NCI-H2081 (cell line): ENCODE measurements around the gene CDH4.

Experiments used
- DNase-seq, 2 experiments: peaks; one replicate each; lab custom pipeline; 2025; lab: John Stamatoyannopoulos, UW

CDH4 gene

DNA sequence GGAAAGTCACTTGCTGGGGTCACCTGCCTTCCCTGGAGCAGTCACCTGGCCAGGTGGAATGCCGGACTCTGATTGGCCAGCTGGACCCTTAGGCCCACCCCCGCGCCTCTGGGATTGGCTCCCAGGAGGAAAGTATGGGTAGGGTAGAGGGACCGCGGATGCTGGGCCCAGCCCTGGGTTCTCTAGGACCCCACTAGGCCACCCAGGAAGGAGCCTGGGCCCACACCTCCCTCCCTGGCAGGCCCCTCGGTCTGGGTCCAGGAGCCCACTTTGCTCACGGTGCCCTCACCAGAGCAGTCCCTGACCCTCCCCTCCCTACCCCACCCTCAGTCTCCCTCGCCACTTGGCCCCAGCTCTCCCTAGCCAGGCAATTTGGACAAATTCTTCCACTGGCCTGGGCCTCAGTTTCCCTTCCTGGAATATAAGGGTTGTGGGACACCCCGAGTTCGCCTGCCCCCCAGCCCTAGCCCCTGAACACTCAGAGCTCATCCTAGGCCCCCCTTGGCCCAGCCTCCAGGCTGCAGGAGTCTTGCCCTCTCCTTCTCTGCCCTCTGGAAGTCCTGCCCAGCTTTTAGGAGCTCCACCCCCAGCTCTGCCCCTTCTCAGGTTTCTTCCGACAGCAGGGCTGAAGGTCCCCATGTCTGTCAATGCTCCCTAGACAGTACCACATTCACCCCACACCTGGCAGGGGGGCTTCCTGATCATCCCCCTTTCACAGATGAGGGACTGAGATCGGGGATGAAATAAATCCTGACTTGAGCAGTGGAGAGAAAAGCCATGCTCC is 514.0 kb downstream of the CDH4 start:
- DNase-seq, result no peak

DNA sequence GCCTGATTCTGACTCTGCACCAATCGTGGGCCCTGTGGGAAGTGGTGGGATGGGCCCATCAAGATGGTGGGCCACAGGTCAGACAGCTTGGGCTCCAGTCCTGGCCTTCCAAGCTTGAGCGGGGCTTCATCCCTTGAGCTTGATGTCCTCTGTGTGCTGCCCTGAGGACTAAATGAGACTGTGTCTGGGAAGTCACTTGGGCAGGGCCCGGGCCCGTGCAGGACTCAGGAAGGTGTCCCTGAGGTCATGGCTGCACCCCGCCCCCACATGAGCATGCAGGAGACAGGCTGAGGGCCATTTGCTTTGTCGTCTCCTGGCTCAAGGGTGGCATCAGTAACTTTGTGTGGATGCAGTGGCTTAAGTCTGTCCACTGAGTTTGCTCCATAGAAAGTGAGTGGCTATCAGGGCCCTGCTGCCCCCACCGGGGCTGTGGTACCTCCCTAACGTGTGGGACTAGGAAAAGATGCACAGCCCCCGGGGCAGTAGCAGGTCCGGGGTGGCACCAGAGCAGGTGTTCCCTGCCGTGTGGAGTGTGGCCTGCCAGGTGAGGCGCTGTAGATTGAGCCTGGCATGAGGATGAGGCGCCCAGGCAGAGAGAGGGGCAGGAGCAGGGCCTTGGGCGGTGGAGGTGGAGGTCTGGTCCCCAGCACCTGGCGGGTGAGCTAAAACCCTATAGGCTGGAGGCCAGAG is 515.0 kb downstream of the CDH4 start:
- DNase-seq, result no peak

DNA sequence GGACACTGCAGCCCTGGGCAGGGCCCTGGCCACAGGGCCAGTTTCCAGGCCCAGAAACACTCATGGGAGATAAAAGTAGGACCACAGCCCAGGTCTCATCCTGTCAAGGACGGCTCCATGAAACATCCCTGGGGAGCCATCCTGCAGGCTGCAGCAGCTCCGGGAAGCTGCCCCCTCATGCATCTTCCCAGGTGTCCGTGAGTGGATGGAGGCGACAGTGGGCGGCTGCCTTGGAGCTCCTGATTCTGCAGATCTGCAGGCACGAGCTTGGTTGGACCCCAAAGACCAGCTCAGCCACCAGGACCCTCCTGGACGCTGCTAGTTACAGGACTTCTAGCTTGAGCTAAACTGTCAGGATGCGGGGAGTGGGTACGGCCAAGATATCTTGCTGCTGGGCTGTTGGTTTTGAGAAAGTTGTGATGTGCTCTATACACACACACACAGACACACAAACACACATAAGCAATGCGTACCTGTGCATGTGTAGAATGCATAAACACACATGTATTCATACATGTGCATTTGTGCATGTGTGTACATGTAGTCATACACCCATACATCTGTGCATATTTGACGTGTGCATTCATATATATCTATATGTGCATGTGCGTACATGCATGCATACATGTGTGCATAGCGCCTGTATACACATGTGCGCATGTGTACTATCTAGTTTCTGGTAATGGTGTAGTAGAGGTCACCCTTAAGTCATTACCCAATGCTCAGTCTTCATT is 515.9 kb downstream of the CDH4 start:
- DNase-seq, result no peak

GRCh38 chr20:61768571-61769285 is 516.7 kb downstream of the CDH4 start:
- DNase-seq, result no peak

DNA sequence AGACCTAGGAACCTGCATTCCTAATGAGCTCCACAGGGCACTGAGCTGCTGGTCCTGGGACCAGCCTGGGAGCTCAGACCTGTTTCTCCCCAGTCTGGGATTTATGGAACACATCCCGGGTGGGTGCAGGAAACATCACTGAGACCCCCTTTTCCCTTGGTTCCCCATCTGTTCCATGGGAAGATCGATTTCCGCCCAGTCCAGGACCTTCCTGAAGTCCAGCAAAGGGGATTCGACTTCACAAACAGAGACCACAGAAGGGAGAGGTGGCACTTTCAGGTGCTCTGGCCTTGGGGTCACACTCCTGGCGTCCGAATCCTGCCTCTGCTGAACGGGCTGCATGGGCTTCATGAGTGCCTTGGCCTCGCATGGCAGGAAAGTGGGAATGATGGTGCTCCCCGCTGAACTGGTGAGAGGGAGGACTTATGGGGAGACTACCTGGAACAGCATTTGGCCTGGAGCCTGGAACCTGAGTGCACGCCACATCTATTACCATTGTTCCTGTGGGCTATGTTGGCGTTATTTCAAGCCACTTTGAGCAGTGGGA is 517.3 kb downstream of the CDH4 start:
- no peak for DNase-seq

DNA sequence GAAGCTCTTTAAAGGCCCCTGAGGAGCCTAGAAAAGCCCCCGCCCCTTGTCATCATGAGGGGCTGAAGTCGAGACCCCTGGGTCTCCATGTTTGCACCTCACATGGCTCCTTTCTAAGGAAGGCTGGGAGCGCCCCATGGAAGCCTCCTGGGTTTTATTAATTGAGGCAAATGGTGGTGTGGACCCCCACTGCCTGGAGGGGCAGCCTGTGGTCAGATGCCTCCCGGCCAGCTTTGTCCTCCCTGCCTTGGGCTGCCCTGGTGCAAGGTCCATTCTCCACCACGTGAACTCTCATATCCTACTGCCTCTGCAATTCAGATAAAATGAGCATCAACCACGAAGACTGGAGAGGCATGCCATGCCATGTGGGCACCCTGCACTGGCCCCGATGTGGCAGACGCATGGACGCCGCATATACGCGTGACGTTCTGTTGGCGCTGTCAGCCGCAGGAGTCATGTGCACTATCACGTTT is 518.1 kb downstream of the CDH4 start:
- no peak for DNase-seq

DNA sequence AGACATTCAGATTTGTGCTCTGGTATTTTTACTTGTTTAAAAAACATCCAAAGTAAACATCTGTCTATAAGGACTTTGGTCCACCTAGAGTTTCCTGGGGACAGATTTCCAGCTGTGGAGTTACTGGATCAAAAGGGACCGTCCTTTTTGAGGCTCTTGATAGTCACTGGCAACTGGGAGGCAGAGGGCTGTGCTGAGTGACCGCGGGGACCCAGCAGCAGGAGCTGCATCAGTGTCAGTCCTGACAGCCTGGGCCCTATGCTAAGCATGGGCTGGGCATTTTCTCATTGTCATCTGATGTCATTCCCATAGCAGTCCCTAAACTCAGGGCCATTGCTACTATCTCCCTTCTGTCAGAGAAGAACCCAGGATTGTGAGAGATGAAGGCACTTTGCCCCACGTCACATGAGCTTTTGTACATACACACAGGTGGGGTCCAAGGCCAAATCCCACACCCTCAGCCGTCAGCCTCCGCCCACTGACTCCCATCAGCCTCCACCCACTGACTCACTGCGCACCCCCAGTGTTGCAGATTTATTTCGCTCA is 519.8 kb downstream of the CDH4 start:
- DNase-seq, result no peak

- DNase-seq, result no peak
Measured at GRCh38 chr20:61772828-61773631, 521.0 kb downstream of the CDH4 start.

DNA sequence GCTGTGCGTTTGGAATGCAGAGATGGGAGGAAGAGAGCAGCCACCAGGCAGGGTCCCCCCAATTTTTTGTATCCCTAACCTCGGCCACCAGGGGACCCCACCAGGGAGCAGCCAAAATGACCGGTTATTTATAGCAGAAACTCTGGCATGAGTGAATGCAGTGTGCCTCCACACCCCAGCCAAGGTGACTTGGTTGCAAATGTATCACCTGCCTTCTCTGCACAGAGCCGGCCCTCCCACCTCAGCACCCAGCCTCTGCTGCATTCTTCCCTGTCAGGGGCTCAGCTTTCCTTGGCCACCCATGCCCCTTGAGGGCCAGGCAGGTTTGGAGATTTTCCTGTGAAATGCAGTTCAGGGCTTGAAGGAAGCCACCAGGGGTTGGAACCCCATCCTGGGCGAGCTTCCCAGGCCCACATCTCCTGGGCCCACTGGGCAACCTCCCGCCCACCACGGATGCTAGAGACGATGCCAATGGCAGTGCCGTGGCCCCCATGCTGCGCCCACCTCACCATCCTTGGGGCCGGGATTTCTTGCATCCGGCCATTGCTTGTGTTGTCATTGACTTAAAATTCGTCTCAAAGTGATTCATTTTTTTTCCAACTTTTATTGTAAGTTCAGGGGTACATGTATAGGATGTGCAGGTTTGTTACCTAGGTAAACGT is 522.0 kb downstream of the CDH4 start:
- DNase-seq, result no peak

DNA sequence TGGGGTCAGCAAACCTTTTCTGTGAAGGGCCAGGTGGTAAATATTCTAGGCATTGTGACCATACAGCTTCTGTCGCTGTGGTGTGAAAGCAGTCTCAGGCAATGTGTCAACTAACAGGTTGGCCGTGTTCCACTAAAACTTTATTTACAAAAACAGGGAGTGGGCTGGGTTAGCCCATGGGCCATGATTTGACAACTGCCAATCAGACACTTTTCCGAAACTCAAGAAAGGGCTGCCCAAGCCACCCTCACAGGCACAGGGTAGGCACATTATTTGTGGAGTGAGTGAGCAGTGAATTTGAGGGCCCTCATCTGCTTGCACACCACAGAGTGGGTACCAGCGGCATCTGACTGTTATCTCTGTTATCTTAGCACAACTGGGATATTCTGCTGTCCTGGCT is 523.4 kb downstream of the CDH4 start:
- no peak for DNase-seq

GRCh38 chr20:61776491-61777075 is 524.5 kb downstream of the CDH4 start:
- DNase-seq, result no peak

- no peak for DNase-seq
Measured at GRCh38 chr20:61777773-61778494, 525.9 kb downstream of the CDH4 start.

DNA sequence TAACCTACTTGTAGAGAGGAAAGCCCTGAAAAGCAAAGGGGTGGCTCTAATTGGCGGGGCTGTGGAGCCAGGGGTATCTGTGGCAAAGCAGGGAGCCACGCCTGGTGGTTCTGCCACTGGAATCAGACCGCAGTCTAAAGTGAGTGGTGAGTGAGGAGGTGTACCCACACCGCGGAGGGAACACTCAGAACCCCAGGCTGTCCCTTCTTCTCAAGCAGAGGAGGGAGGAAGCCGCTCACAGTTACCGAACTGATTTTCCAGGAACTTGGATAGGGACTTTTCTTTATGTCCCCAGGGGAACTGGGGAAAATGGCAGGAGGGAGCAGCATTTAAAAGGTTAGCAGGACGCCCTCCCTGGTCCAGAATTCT is 526.4 kb downstream of the CDH4 start:
- no peak for DNase-seq

DNA sequence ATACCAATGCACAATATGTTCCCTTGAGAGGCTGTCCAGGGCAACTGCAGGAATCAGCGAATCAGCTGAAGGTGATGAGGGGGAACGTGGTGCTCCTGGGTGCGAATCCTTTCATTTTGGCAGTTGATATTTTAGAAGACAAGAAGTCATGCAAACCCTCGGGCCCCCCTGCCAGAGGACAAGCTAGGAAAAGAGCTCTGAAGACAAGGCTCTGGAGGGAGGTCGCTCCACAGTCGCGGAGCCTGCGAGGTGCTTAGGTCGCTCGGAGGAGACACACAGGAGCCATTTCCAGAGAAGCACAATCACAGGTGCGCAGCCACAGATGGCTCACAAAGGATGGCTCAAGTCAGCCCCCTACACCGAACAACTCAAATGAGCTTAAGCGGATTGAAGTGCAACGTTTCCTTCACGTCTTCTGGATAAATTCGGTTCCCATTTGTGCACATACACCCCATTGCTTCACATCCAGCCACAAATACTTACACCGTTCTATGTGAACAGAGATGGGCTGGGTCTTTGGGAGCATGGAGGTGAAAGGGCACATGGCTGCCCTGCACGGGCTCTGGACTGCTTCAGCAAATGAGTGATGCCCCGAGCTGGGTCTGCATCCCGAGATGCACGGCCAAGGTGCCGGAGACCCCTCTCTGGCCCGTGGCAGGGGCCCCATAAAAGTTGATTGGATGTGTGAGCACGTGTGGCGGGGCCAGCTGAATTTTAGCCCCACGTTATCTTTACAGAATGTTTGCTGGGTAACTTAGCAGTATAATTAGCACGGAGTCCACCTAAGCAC is 527.3 kb downstream of the CDH4 start:
- DNase-seq, result no peak

- DNase-seq, result no peak
Measured at GRCh38 chr20:61780066-61780465, 528.0 kb downstream of the CDH4 start.

GRCh38 chr20:61784801-61785566 is 532.9 kb downstream of the CDH4 start:
- DNase-seq, result no peak

- no peak for DNase-seq
Measured at GRCh38 chr20:61785567-61785816, 533.4 kb downstream of the CDH4 start.

GRCh38 chr20:61786230-61786629 is 534.2 kb downstream of the CDH4 start:
- DNase-seq, result no peak
